Mucosa of stomach (tissue), 1 donor: ENCODE data around the gene YPEL1.

Experiments used
- H3K27me3 ChIP-seq: one replicate; pipeline ENCODE4 v1.7.0; 2013; ENCODE audit warnings: mild to moderate bottlenecking, low read length; ENCODE audit not compliant: control insufficient read depth, insufficient read depth
- H3K36me3 ChIP-seq: one replicate; pipeline ENCODE4 v1.7.0; 2013; ENCODE audit warnings: low read length; ENCODE audit not compliant: control insufficient read depth, insufficient read depth
- H3K4me1 ChIP-seq: one replicate; pipeline ENCODE4 v1.7.0; 2013; ENCODE audit warnings: mild to moderate bottlenecking, low read length; ENCODE audit not compliant: control insufficient read depth, insufficient read depth
- H3K4me3 ChIP-seq: one replicate; pipeline ENCODE4 v1.7.0; 2013; ENCODE audit warnings: low read length
- H3K9ac ChIP-seq: one replicate; pipeline ENCODE4 v1.7.0; 2013; ENCODE audit warnings: mild to moderate bottlenecking, low read length, moderate library complexity
- H3K9me3 ChIP-seq: one replicate; pipeline ENCODE4 v1.7.0; 2013; ENCODE audit warnings: mild to moderate bottlenecking, low read length, moderate library complexity; ENCODE audit not compliant: control insufficient read depth
- donor health status: Pancreatic carcinoma.

Gene YPEL1

GRCh38 chr22:21701384-21701971, 34.1 kb downstream of the YPEL1 start:
- Histone ChIP-seq H3K36me3 (peaks cover 4% of the 10 kb centered on the region), H3K4me1 (no peaks in the 10 kb centered on the region), H3K27me3 (no peaks in the 10 kb centered on the region), H3K4me3 (no peak overlapping the region), H3K9me3 (no peaks in the 10 kb centered on the region), H3K9ac (no peak overlapping the region)

- peaks cover 4% of the 10 kb centered on the region for H3K36me3 ChIP-seq
- no peaks in the 10 kb centered on the region for H3K9me3 ChIP-seq
- no peak overlapping the region for H3K9ac ChIP-seq
- no peaks in the 10 kb centered on the region for H3K4me1 ChIP-seq
- H3K4me3 ChIP-seq, result no peak overlapping the region
- no peaks in the 10 kb centered on the region for H3K27me3 ChIP-seq
These were observed 34.8 kb downstream of the YPEL1 start for GRCh38 chr22:21700822-21701221.

GRCh38 chr22:21699643-21700042, 36.0 kb downstream of the YPEL1 start:
- Histone ChIP-seq H3K4me3 (no peak overlapping the region), H3K9ac (no peak overlapping the region), H3K36me3 (peaks cover 5% of the 10 kb centered on the region), H3K27me3 (no peaks in the 10 kb centered on the region), H3K9me3 (no peaks in the 10 kb centered on the region), H3K4me1 (no peaks in the 10 kb centered on the region)

- Histone ChIP-seq H3K9ac (no peak overlapping the region), H3K36me3 (peaks cover 14% of the 10 kb centered on the region), H3K9me3 (no peaks in the 10 kb centered on the region), H3K4me3 (no peak overlapping the region), H3K27me3 (no peaks in the 10 kb centered on the region), H3K4me1 (no peaks in the 10 kb centered on the region)
These were observed 36.9 kb downstream of the YPEL1 start for GRCh38 chr22:21698430-21699329.

- H3K9me3 ChIP-seq, result no peaks in the 10 kb centered on the region
- no peak overlapping the region for H3K9ac ChIP-seq
- no peak overlapping the region for H3K4me3 ChIP-seq
- H3K4me1 ChIP-seq, result no peaks in the 10 kb centered on the region
- no peaks in the 10 kb centered on the region for H3K27me3 ChIP-seq
- H3K36me3 ChIP-seq, result peaks cover 14% of the 10 kb centered on the region
These were observed 37.7 kb downstream of the YPEL1 start for GRCh38 chr22:21697880-21698279.

- Histone ChIP-seq H3K36me3 (peaks cover 14% of the 10 kb centered on the region), H3K4me3 (no peak overlapping the region)
These were observed 38.4 kb downstream of the YPEL1 start for GRCh38 chr22:21697021-21697771.

GRCh38 chr22:21696115-21696514, 39.5 kb downstream of the YPEL1 start:
- peaks cover 14% of the 10 kb centered on the region for H3K36me3 ChIP-seq
- H3K9ac ChIP-seq, result no peak overlapping the region
- H3K4me1 ChIP-seq, result no peaks in the 10 kb centered on the region
- H3K27me3 ChIP-seq, result no peaks in the 10 kb centered on the region
- no peak overlapping the region for H3K4me3 ChIP-seq
- H3K9me3 ChIP-seq, result no peaks in the 10 kb centered on the region

More at GRCh38 chr22:21697021-21697771, 38.4 kb downstream of the YPEL1 start:
- no peaks in the 10 kb centered on the region for H3K27me3 ChIP-seq
- no peak overlapping the region for H3K9ac ChIP-seq
- no peaks in the 10 kb centered on the region for H3K4me1 ChIP-seq
- H3K9me3 ChIP-seq, result no peaks in the 10 kb centered on the region

GRCh38 chr22:21695430-21696085, 40.0 kb downstream of the YPEL1 start:
- peaks cover 14% of the 10 kb centered on the region for H3K36me3 ChIP-seq
- H3K4me1 ChIP-seq, result no peaks in the 10 kb centered on the region
- no peaks in the 10 kb centered on the region for H3K27me3 ChIP-seq
- no peak overlapping the region for H3K4me3 ChIP-seq
- no peak overlapping the region for H3K9ac ChIP-seq
- H3K9me3 ChIP-seq, result no peaks in the 10 kb centered on the region

- H3K4me1 ChIP-seq, result no peaks in the 10 kb centered on the region
- H3K4me3 ChIP-seq, result no peak overlapping the region
- H3K36me3 ChIP-seq, result peaks cover 14% of the 10 kb centered on the region
- H3K9ac ChIP-seq, result no peak overlapping the region
- no peaks in the 10 kb centered on the region for H3K9me3 ChIP-seq
- H3K27me3 ChIP-seq, result no peaks in the 10 kb centered on the region
These were observed 40.7 kb downstream of the YPEL1 start for GRCh38 chr22:21694795-21695429.

GRCh38 chr22:21694394-21694793, 41.2 kb downstream of the YPEL1 start:
- Histone ChIP-seq H3K4me3 (no peak overlapping the region), H3K4me1 (no peaks in the 10 kb centered on the region), H3K36me3 (peaks cover 14% of the 10 kb centered on the region), H3K27me3 (no peaks in the 10 kb centered on the region), H3K9me3 (no peaks in the 10 kb centered on the region), H3K9ac (no peak overlapping the region)

GRCh38 chr22:21693999-21694341, 41.6 kb downstream of the YPEL1 start:
- Histone ChIP-seq H3K9ac (no peak overlapping the region), H3K4me1 (no peaks in the 10 kb centered on the region), H3K9me3 (no peaks in the 10 kb centered on the region), H3K27me3 (no peaks in the 10 kb centered on the region), H3K36me3 (peaks cover 14% of the 10 kb centered on the region), H3K4me3 (no peak overlapping the region)
